Stomach smooth muscle (tissue), 2 donors: ENCODE data around the gene ESAM.

ENCODE experiments used
- H3K27ac ChIP-seq: one replicate; pipeline ENCODE4 v1.7.0; 2013; ENCODE audit warnings: mild to moderate bottlenecking, low read length, inconsistent platforms
- H3K27me3 ChIP-seq, 2 donors: one replicate each; pipeline ENCODE4 v1.7.0; 2013; ENCODE audit warnings: low read length in 2 of 2; ENCODE audit not compliant: insufficient read depth in 2 of 2, control insufficient read depth in 1 of 2
- H3K36me3 ChIP-seq, 2 donors: one replicate each; pipeline ENCODE4 v1.7.0; 2013; ENCODE audit warnings: low read length in 2 of 2; ENCODE audit not compliant: control insufficient read depth in 2 of 2, insufficient read depth in 2 of 2
- H3K4me1 ChIP-seq: one replicate; pipeline ENCODE4 v1.7.0; 2013; ENCODE audit warnings: low read length; ENCODE audit not compliant: control insufficient read depth, insufficient read depth
- H3K4me3 ChIP-seq, 2 donors: one replicate each; pipeline ENCODE4 v1.7.0; 2013; ENCODE audit warnings: low read length in 2 of 2
- H3K9ac ChIP-seq, 2 donors: one replicate each; pipeline ENCODE4 v1.7.0; 2013; ENCODE audit warnings: low read length in 2 of 2, mild to moderate bottlenecking in 1 of 2
- H3K9me3 ChIP-seq, 2 donors: one replicate each; pipeline ENCODE4 v1.7.0; 2013; ENCODE audit warnings: low read length in 2 of 2; ENCODE audit not compliant: control insufficient read depth in 2 of 2
- donor health status: healthy.
- donor health status: Pancreatic carcinoma.

The ESAM gene

GRCh38 chr11:124707829-124708228, 54.3 kb downstream of the ESAM start:
- Histone ChIP-seq H3K27ac (no peak overlapping the region), H3K4me3 (no peak overlapping the region), H3K27me3 (peaks cover 3 to 6% of the 10 kb centered on the region in 2 donors), H3K9me3 (peaks cover 5 to 6% of the 10 kb centered on the region in 2 donors), H3K4me1 (no peaks in the 10 kb centered on the region), H3K36me3 (no peaks in the 10 kb centered on the region), H3K9ac (no peak overlapping the region)
